Measurements from ENCODE around the gene IL27RA. TPM values are rescaled to one million over a fixed set of nuclear protein-coding genes. Genes with fewer than 3 reads are reported as not detected.
A peak's percentile ranks its signal among the peaks of the same experiment; 100 is the strongest.
"Not testable (repeated sequence)": the region's sequence is repeated elsewhere in the genome, so short reads cannot be mapped to it uniquely, and the experiment has no call there.

The IL27RA gene
- total RNA-seq, 1 donor from 2014 or later: 81.6 TPM

DNA sequence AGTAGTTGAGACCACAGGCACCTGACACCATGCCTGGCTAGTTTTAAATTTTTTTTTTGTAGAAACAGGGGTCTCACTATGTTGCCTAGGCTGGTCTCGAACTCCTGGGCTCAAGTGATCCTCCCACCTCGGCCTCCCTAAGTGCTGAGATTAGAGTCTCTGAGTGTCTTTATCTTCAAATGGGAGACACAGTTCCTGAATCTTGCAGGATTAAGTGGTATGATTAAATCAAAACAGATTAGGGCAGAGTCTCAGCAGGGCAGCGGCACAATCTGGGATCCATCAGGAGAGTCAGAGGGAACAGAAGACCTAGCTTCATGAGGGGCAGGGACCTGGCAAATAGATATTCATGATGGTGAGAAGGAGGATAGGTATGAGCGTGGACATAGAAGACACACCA, 2.7 kb upstream of the IL27RA start:
- Mint-ChIP-seq H3K4me1 (peaks cover 14% of the 10 kb centered on the region), H3K4me3 (no peak overlapping the region), H3K9me3 (no peaks in the 10 kb centered on the region), H3K36me3 (ENCODE audit: low read depth) (peaks cover 6% of the 10 kb centered on the region), H3K27me3 (peaks cover 7% of the 10 kb centered on the region), H3K27ac (no peak overlapping the region)
- intact Hi-C loops (cut with micrococcal nuclease): no loop called here
- no peak for DNase-seq

DNA sequence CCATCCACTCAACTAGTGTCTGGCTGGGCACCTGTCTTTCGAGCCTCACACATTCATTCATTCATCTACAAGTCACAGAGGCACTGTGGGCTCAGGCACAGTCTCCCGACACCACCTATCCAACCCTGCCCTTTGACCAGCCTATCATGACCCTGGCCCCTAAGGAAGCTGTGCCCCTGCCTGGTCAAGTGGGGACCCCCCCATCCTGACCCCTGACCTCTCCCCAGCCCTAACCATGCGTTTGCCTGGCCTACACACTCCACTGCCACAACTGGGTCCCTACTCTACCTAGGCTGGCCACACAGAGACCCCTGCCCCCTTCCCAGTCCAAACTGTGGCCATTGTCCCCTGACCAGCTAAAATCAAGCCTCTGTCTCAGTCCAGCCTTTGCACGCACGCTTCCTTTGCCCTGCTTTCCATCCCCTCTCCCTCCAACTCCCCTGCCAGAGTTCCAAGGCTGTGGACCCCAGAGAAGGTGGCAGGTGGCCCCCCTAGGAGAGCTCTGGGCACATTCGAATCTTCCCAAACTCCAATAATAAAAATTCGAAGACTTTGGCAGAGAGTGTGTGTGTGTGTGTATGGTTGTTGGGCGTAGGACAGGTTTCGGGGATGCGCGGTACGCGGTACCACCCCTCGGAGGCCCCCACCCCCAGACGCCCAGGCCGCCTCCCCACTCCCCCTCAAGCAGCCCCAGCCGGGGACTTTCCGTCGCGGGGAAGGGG, 404 bp upstream of the IL27RA start:
- intact Hi-C loops (cut with micrococcal nuclease): loop anchor here (1.0 to 2.0 kb wide), 2 partner anchors 78 to 151 kb away; partner anchors contain the start of gene DCAF15
- peak overlapping the region; percentile 95 for H3K27ac Mint-ChIP-seq
- peaks cover 17% of the 10 kb centered on the region for H3K4me1 Mint-ChIP-seq
- H3K36me3 Mint-ChIP-seq (ENCODE audit: low read depth): peaks cover 13% of the 10 kb centered on the region
- peaks cover 7% of the 10 kb centered on the region for H3K27me3 Mint-ChIP-seq
- H3K4me3 Mint-ChIP-seq: peak overlapping the region; percentile 97
- H3K9me3 Mint-ChIP-seq: no peaks in the 10 kb centered on the region
- DNase-seq: no peak

DNA sequence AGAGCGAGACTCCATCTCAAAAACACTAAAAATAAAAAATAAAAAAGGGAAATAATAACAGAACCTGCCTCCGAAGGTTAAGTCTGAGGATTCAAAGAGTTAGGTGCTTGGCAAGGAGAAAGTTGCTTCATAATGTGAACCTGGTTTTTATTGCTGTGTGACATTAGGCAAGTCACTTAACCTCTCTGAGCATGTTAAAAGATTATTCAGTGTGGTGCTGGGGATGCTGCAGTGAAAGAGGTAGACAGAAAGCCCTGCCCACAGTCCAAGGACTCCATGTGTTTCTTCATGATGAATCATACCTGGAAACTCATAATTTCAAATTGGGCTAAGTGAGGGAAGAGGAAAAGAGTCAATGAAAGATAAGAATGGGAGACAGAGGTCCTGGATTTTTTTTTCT, 2.4 kb downstream of the IL27RA start:
- no peak for DNase-seq
- Mint-ChIP-seq H3K4me3 (peak overlapping the region; percentile 64), H3K4me1 (peaks cover 26% of the 10 kb centered on the region), H3K36me3 (ENCODE audit: low read depth) (peaks cover 35% of the 10 kb centered on the region), H3K9me3 (no peaks in the 10 kb centered on the region), H3K27me3 (peaks cover 1% of the 10 kb centered on the region), H3K27ac (peak overlapping the region; percentile 62)
- intact Hi-C loops (cut with micrococcal nuclease): no loop called here

DNA sequence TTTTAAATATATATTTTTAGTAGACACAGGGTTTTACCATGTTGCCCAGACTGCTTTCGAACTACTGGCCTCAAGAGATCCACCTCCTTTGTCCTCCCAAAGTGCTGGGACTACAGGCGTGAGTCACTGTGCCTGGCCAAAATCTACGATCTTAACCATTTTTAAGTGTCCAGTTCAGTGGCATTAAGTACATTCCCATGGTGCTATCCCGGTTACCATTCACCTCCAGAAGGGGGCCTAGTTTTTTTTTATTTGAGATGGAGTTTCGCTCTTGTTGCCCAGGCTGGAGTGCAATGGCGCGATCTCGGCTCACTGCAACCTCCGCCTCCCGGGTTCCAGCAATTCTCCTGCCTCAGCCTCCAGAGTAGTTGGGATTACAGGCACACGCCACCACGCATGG, 3.6 kb downstream of the IL27RA start:
- intact Hi-C loops (cut with micrococcal nuclease); H3K4me3 Mint-ChIP-seq; H3K27ac Mint-ChIP-seq; DNase-seq; H3K9me3 Mint-ChIP-seq; H3K27me3 Mint-ChIP-seq: not testable (repeated sequence)
- peaks cover 28% of the 10 kb centered on the region for H3K4me1 Mint-ChIP-seq
- H3K36me3 Mint-ChIP-seq (ENCODE audit: low read depth): peaks cover 44% of the 10 kb centered on the region

DNA sequence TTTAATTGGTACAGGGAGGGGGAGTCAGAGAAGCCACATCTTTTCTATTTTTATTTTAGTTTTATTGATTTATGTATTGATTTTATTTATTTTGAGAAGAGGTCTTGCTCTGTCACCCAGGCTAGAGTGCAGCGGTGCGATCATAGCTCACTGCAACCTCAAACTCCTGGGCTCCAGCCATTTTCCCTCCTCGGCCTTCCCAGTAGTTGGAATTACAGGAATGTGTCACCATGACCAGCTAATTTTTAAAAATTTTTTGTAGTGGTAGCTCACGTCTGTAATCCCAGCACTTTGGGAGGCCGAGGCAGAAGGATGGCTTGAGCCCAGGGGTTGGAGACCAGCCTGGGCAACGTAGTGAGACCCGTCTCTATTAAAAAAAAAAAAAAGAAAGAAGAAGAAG, 4.1 kb downstream of the IL27RA start:
- Mint-ChIP-seq H3K4me3 (no peak overlapping the region), H3K36me3 (ENCODE audit: low read depth) (peaks cover 44% of the 10 kb centered on the region), H3K9me3 (no peaks in the 10 kb centered on the region), H3K27ac (no peak overlapping the region), H3K27me3 (no peaks in the 10 kb centered on the region), H3K4me1 (peaks cover 28% of the 10 kb centered on the region)
- intact Hi-C loops (cut with micrococcal nuclease): no loop called here
- DNase-seq: no peak

DNA sequence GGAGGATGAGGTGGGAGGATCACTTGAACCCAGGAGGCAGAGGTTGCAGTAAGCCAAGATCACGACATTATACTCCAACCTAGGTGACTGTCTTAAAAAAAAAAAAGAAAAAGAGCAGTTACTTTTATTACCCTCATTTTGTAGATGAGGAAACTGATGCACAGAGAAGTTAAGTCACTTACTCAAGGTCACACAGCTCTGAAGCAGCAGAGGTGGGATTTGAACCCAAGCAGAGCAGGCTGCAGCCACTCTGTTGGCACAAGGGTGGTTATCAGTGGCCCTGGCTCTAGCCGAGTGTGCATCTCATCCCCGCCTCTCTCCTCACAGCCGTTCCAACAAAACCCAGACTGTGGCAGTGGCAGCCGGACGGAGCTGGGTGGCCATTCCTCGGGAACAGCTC, 7.6 kb downstream of the IL27RA start:
- no peak overlapping the region for H3K4me3 Mint-ChIP-seq
- no peak overlapping the region for H3K27ac Mint-ChIP-seq
- no peaks in the 10 kb centered on the region for H3K9me3 Mint-ChIP-seq
- H3K27me3 Mint-ChIP-seq: no peaks in the 10 kb centered on the region
- H3K4me1 Mint-ChIP-seq: peaks cover 20% of the 10 kb centered on the region
- intact Hi-C loops (cut with micrococcal nuclease): no loop called here
- DNase-seq: no peak
- peaks cover 52% of the 10 kb centered on the region for H3K36me3 Mint-ChIP-seq (ENCODE audit: low read depth)

DNA sequence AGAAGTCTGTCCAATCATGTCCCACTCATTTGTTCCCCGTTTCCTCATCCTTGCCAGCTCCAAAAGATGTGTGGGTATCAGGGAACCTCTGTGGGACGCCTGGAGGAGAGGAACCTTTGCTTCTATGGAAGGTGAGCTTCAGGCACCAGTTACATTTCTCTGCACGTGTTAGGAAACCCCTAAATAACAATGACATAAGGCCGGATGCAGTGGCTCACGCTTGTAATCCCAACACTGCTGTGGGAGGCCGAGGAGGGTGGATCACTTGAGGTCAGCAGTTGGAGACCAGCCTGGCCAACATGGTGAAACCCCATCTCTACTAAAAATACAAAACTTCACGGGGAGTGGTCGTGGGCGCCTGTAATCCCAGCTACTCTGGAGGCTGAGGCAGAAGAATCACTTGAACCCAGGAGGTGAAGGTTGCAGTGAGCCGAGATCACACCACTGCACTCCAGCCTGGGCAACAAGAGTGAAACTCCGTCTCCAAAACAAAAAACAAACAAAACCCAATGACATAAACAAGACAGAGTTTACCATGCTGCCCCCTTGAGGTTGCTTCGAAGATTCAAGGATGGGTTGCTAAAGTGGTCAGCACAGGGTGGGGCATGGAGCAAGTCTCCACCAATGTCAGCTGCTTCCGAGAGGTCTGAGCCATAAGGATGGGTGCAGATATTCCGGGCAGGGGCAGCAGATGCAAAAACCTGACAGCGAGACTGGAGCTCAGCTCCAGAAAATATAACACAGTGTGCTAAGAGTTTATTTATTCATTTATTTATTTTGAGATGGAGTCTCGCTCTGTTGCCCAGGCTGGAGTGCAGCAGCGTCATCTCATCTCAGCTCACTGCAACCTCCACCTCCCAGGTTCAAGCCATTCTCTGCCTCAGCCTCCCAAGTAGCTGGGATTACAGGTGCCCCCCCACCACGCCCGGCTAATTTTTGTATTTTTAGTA, 11.4 kb downstream of the IL27RA start:
- peak overlapping the region; percentile 74 for H3K27ac Mint-ChIP-seq
- intact Hi-C loops (cut with micrococcal nuclease): not testable (repeated sequence)

DNA sequence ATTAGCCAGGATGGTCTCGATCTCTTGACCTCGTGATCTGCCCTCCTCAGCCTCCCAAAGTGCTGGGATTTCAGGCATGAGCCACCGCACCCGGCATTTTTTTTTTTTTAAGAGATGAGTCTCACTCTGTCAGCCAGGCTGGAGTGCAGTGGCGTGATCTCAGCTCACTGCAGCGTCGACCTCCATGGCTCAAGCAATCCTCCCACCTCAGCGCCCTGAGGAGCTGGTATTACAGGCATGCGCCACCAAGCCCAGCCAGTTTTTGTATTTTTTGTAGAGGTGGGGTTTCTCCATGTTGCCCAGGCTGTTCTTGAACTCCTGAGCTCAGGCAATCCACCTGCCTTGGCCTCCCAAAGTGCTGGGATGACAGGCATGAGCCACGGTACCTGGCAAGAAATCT, 16.3 kb downstream of the IL27RA start:
- not testable (repeated sequence) for H3K27ac Mint-ChIP-seq, H3K9me3 Mint-ChIP-seq, H3K27me3 Mint-ChIP-seq, H3K4me3 Mint-ChIP-seq, H3K4me1 Mint-ChIP-seq, DNase-seq
- intact Hi-C loops (cut with micrococcal nuclease): loop anchor here (5.0 kb wide), 1 partner anchor 41 kb away; the partner anchor contains the start of gene RFX1
- H3K36me3 Mint-ChIP-seq (ENCODE audit: low read depth): peaks cover 67% of the 10 kb centered on the region

More for the DNA sequence above, 11.4 kb downstream of the IL27RA start:
- not testable (repeated sequence) for H3K9me3 Mint-ChIP-seq, H3K4me3 Mint-ChIP-seq, H3K27me3 Mint-ChIP-seq
- H3K4me1 Mint-ChIP-seq: peaks cover 12% of the 10 kb centered on the region
- DNase-seq: peak; percentile 85
- peaks cover 57% of the 10 kb centered on the region for H3K36me3 Mint-ChIP-seq (ENCODE audit: low read depth)

DNA sequence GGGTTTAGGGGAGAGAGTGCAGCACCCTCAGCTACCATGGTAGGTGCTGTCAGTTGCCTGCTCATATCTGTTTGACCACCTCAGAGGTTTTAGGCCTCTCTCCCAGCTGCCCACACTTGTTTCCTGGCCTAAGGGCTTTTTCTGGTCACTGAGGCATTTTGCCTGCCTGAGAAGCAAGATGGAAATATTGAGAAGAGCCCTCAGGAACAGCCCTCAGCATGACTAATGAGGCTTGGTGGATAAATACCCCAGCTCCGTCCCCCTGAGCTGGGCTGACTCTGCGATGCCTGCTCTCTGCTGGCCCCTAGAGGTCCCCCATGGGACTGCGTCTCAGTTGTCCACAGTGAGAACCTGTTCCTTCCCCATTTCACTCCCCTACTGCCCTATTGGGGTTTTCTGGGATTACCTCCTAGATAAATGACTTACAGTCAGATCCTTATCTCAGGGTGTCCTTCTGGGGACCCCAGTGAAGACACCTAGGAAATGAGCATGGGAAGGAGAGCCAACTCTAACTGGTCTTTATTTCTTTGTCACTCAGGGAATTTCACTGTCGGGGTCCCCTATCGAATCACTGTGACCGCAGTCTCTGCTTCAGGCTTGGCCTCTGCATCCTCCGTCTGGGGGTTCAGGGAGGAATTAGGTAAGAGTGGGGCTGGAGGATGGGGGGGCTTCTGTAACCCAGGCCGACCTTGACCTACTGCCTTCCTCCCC, 17.0 kb downstream of the IL27RA start:
- DNase-seq: peak; percentile 93
- Mint-ChIP-seq H3K36me3 (ENCODE audit: low read depth) (peaks cover 68% of the 10 kb centered on the region), H3K9me3 (no peaks in the 10 kb centered on the region), H3K27ac (peak overlapping the region; percentile 34), H3K4me3 (no peak overlapping the region), H3K27me3 (no peaks in the 10 kb centered on the region), H3K4me1 (no peaks in the 10 kb centered on the region)
- intact Hi-C loops (cut with micrococcal nuclease): loop anchor here (5.0 kb wide), 1 partner anchor 41 kb away; the partner anchor contains the start of gene RFX1

DNA sequence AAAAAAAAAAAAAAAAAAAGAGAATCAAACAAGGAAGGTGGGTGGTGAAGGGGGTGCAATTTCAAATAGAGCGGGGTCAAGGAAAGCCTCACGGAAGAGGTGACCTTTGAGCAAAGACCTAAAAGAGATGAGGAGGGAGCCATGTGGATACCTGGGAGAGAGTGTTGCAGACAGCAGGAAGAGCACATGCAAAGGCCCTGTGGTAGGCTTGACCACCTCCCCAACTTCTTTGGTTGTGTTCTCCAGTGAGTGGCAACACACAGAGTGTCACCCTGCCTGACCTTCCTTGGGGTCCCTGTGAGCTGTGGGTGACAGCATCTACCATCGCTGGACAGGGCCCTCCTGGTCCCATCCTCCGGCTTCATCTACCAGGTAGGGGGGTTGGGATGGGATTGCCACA, 18.9 kb downstream of the IL27RA start:
- DNase-seq: no peak
- H3K4me3 Mint-ChIP-seq: no peak overlapping the region
- H3K9me3 Mint-ChIP-seq: no peaks in the 10 kb centered on the region
- no peak overlapping the region for H3K27ac Mint-ChIP-seq
- H3K36me3 Mint-ChIP-seq (ENCODE audit: low read depth): peaks cover 67% of the 10 kb centered on the region
- H3K4me1 Mint-ChIP-seq: peaks cover 3% of the 10 kb centered on the region
- intact Hi-C loops (cut with micrococcal nuclease): no loop called here
- no peaks in the 10 kb centered on the region for H3K27me3 Mint-ChIP-seq

DNA sequence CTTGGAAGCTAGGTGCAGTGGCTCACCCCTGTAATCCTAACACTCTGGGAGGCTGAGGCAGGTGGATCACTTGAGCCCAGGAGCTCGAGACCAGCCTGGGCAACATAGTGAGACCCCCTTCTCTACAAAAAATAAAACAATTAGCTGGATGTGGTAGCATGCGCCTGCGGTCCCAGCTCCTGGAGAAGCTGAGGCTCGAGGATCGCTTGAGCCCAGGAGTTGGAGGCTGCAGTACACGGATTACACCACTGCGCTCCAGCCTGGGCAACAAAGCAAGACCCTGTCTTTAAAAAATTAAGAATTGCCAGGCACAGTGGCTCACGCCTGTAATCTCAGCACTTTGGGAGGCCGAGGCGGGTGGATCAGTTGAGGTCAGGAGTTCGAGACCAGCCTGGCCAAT, 19.4 kb downstream of the IL27RA start:
- H3K4me3 Mint-ChIP-seq; DNase-seq; H3K27ac Mint-ChIP-seq; H3K27me3 Mint-ChIP-seq; H3K9me3 Mint-ChIP-seq; intact Hi-C loops (cut with micrococcal nuclease); H3K4me1 Mint-ChIP-seq: not testable (repeated sequence)
- peaks cover 64% of the 10 kb centered on the region for H3K36me3 Mint-ChIP-seq (ENCODE audit: low read depth)

DNA sequence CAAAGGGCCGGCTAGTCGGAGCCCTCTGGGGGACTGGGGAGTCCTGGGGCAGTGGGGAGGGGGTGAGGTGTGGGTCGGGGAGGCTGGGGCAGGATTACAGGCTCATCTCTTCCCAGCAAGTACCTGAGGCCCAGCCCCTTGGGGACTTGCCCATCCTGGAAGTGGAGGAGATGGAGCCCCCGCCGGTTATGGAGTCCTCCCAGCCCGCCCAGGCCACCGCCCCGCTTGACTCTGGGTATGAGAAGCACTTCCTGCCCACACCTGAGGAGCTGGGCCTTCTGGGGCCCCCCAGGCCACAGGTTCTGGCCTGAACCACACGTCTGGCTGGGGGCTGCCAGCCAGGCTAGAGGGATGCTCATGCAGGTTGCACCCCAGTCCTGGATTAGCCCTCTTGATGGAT, 20.4 kb downstream of the IL27RA start:
- no peaks in the 10 kb centered on the region for H3K9me3 Mint-ChIP-seq
- no peak overlapping the region for H3K27ac Mint-ChIP-seq
- H3K4me1 Mint-ChIP-seq: peaks cover 6% of the 10 kb centered on the region
- peaks cover 7% of the 10 kb centered on the region for H3K27me3 Mint-ChIP-seq
- peaks cover 55% of the 10 kb centered on the region for H3K36me3 Mint-ChIP-seq (ENCODE audit: low read depth)
- no peak for DNase-seq
- intact Hi-C loops (cut with micrococcal nuclease): no loop called here
- no peak overlapping the region for H3K4me3 Mint-ChIP-seq

DNA sequence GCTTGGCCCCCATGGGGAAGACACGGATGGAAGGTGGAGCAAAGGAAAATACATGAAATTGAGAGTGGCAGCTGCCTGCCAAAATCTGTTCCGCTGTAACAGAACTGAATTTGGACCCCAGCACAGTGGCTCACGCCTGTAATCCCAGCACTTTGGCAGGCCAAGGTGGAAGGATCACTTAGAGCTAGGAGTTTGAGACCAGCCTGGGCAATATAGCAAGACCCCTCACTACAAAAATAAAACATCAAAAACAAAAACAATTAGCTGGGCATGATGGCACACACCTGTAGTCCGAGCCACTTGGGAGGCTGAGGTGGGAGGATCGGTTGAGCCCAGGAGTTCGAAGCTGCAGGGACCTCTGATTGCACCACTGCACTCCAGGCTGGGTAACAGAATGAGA, 20.9 kb downstream of the IL27RA start:
- Mint-ChIP-seq H3K4me3 (no peak overlapping the region), H3K27ac (no peak overlapping the region), H3K36me3 (ENCODE audit: low read depth) (peaks cover 52% of the 10 kb centered on the region)

More for the DNA sequence above, 20.9 kb downstream of the IL27RA start:
- Mint-ChIP-seq H3K9me3 (no peaks in the 10 kb centered on the region), H3K27me3 (peaks cover 10% of the 10 kb centered on the region), H3K4me1 (peaks cover 7% of the 10 kb centered on the region)
- intact Hi-C loops (cut with micrococcal nuclease): no loop called here
- no peak for DNase-seq

Measured in activated CD4-positive, alpha-beta T cell treated with anti-CD3 and anti-CD28 coated beads, Interleukin-2, amount 10 ng/mL, durations not matched to agents 24 days and 14 days (primary cell).